HG03196 (cell line): ENCODE measurements around the gene GPR37.

Source experiments
- ATAC-seq: cut with Tn5 transposase; IDR thresholded peaks from one replicate; pipeline ENCODE4 v1.9.1; 2021; ENCODE audit not compliant: unreplicated experiment

The GPR37 gene

DNA sequence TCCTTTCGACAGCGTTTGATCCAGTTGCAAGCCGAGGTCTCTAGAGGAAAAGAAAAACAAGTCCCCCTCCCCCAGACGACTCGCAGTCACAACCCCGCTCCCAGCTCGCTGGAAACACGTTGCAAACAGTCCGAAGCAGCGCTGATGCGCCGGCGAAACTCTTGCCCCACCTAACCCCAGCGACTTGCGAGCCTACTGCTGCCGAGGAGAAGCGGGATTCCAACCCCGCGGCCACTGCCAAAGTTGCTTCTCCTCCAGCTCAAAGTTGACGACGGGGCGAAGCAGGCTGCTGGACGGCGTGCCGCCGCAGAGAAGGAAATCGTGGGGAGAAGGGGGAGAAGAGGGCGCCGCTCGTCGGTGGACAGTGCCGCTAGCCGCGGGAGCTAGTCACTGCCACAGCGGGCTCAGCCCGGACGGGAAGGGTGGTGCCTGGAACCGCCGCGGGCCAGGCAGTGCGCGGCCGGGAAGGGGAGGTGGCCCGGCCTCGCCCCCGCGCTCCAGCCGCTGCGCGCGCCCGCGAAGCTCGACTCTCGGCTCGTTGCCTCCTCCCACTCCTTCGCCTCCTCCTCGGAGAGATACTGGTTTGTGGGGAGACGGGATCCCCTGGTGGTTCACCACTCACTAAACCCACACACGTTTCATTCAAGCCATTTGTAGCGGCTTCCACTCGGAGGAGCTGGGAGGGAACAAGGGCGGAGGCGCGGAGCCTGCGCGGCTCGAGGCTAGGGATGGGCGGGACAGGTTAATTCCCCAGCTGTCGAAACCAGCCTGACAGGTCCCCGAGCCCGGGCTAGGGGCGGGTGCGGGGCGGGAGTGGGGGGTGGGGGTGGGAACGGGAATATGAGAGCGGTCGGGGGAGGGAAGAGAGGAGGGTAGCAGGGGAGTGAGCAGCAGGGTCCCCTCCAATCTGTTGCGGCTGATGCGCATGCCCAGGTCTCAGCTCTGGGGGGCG lies at the start of gene GPR37:
TSS of gene GPR37 (minus strand) at position 392 of the 952 bp plus-strand sequence. CDS start 816 bp downstream, outside the sequence.
- peak; percentile 60 for ATAC-seq

GRCh38 chr7:124813994-124814798 lies 48.6 kb upstream of the GPR37 start:
- ATAC-seq, result no peak

DNA sequence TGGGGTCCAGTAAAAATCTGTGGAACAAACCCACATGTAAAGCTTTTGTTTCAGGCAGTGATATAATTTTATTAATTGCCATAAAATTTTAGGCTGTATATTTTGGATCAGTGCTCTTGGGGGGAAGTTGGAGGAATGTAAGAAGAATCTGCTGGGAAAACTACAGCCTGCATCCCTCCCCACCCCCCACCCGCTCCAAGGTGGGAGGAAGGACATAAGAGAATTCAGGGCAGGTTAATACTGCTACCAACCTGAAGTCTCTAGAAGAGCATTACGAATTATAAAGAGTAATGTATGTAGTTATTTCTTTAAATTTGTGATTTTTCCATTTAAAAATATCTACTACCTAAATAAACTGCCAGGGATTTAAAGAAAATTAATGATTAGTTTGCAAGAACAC lies 47.2 kb upstream of the GPR37 start:
- no peak for ATAC-seq

- no peak for ATAC-seq
These were observed 45.7 kb upstream of the GPR37 start for GRCh38 chr7:124811341-124811740.

- ATAC-seq, result no peak
These were observed 45.0 kb upstream of the GPR37 start for GRCh38 chr7:124810605-124811004.

GRCh38 chr7:124808206-124808605 lies 42.6 kb upstream of the GPR37 start:
- ATAC-seq, result no peak

- no peak for ATAC-seq
These were observed 35.8 kb upstream of the GPR37 start for GRCh38 chr7:124801330-124801895.

- no peak for ATAC-seq
These were observed 34.8 kb upstream of the GPR37 start for GRCh38 chr7:124800386-124800785.

- no peak for ATAC-seq
These were observed 33.9 kb upstream of the GPR37 start for GRCh38 chr7:124799448-124799847.

DNA sequence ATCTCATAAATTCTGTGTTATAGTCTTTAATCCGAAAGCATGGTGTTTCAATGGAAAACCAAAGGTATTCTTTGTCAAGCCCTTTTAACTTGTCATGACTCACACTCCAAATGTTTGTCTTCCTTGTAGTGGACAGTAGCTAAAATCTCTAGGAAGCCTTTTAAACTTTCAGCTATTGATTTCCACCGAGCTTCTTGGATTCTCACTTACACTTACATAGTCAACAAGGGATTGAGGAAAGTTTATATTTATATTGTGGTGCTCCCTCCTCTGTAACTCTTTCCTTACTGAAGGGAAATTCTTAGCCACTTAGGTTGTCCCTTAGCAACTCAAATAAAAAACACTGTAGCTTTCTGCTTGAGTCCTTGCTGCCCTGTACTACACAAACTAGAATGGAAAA lies 31.2 kb upstream of the GPR37 start:
- ATAC-seq, result no peak

DNA sequence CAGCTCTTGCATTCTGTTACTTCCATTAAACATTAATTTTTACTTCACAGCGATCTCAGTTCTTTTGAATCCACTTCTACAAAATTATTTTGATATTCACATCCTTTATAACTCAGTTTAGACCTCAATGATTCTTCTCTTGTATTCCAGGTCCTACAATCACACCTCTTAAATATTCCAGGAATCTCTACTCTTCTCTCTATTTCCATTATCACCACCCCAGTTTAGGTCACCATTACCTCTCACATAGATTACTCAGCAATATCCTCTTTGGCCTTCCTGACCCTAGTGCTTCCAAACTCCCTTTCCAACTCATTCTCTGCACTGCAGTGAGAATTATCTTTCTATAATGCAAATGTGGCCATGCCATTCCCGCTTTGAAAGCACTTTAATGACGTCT lies 27.1 kb upstream of the GPR37 start:
- ATAC-seq, result no peak

- ATAC-seq, result no peak
These were observed 26.4 kb upstream of the GPR37 start for GRCh38 chr7:124792002-124792401.

- ATAC-seq, result no peak
These were observed 25.8 kb upstream of the GPR37 start for GRCh38 chr7:124791426-124791825.

- no peak for ATAC-seq
These were observed 25.1 kb upstream of the GPR37 start for GRCh38 chr7:124790645-124791044.

GRCh38 chr7:124785994-124786393 lies 20.4 kb upstream of the GPR37 start:
- ATAC-seq, result no peak

- peak; percentile 71 for ATAC-seq
These were observed 19.6 kb upstream of the GPR37 start for GRCh38 chr7:124784879-124785818.

- no peak for ATAC-seq
These were observed 17.7 kb upstream of the GPR37 start for GRCh38 chr7:124783271-124783670.

DNA sequence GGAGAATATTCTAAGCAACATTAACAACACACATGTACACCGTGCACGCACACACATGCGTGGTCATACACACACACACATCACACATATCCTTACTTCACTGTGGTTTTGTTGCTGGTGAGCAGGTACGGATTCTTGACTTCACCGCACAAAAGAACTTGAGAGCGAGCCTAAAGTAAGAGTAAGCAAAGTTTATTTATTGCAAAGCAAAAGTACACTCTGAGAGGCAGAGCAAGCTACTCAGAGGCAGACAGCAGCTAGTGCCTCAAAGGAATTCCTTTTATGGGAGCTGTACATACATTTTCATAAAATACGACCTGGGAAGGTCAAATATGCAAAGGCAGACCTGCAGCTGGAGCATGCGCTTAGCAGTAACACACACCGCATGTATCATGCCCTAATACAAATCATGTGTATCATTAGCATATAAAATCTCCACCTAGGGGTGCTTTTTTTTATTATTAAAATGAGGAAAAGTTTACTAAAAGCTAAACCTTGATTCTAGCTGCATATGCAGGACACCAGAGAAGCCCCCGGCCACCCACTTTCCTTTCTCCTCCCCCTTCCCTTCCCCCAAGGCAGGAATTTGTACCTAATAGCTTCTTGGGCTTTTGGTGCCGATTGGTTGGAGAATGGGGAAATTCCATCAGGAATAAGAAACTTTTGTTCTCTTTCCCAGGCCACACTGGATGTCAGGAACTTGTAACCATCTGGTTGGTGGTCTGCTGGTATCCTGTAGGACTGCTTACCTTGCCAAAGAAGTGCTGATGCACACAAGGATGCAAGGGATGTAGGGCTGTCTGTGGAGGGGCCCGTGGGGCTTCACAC lies 16.5 kb upstream of the GPR37 start:
- no peak for ATAC-seq

DNA sequence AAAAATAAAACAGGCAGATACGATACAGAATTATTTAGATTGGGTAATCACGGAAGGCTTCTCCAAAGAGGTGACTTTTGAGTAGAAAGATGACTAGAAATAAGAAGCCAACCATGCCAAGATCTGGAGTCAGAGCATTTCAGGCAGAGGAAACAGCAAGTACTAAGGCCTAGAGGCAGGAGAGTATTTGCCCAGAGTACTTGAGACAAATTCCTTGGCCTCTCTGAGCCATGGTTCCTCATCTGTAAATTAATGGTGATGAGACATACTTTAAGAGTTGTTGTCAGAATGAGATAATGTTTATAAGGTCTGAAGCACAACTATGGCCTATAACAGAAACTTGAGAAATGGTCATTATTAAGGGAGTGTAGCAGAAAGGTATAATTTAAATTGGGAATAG lies 15.8 kb upstream of the GPR37 start:
- ATAC-seq, result no peak

DNA sequence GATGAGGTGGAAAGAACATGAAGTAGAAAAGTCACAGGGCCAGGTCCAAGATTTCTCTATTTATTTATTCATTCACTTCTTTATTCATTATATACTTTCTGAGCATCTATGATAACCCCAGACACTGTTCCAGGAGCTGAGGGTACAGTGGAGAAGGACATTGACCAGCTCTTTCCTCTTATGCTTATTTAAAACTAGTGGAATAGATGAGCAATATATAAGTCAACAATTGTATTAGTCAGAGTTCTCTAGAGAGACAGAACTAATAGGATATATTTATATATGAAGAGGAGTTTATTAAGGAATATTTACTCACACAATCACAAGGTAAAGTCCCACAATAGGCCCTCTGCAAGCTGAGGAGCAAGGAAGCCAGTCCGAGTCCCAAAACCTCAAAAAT lies 15.0 kb upstream of the GPR37 start:
- ATAC-seq, result no peak
